ENCODE results near the gene GALNT14.

GALNT14 gene

DNA sequence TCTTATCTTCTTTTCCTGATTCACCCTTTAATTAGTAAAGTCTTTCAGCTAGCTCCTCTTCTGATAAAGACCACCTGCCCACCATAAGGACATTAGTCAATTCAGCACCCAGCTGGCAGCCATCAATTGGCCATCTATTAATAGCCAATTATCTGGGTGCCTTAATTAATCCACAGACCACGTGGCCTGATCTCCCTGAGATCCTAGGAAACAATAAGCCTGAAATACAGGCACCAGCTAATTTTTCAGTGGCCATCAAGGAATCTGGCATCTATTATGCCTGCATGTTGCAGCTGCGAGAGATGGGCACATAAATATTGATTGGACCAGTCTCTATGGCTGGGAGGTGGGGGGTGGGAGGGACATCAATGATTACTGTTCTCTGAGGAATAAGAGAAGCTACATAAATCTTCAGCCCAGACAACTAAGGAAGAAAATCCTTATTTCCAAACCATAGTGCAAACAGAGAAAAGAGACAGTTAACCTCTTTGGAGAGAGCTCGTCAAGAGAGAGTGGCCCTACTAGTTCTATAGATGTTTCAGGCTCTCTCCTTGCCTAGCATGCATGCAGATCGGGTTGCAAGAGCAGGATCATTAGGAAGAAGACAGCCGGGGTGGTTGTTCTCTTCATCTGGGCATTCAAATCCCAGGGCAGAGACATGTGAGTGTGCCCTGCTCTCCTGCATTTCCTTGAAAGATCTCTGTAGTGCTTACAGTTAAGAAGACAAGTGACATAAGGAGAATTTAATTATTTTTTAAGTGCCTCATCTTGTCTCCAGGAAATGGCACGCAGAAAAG is 8.7 kb downstream of the GALNT14 start:
- Histone ChIP-seq H3K36me3 (no peaks in the 10 kb centered on the region), H3K4me1 (peaks cover 14% of the 10 kb centered on the region), H3K27me3 (no peaks in the 10 kb centered on the region), H3K9me3 (no peaks in the 10 kb centered on the region), H3K4me3 (ENCODE audit: low read depth, low read length) (no peak overlapping the region)
- DNase-seq: no peak
- no peak for TF ChIP-seq CTCF (IDR thresholded peaks at IDR 0.05; ENCODE audit: low read depth, low read length)

- no peaks in the 10 kb centered on the region for H3K27me3 ChIP-seq
- peaks cover 14% of the 10 kb centered on the region for H3K4me1 ChIP-seq
- no peaks in the 10 kb centered on the region for H3K36me3 ChIP-seq
- H3K9me3 ChIP-seq: no peaks in the 10 kb centered on the region
- H3K4me3 ChIP-seq (ENCODE audit: low read depth, low read length): no peak overlapping the region
- DNase-seq: no peak
- TF ChIP-seq CTCF (IDR thresholded peaks at IDR 0.05; ENCODE audit: low read depth, low read length): no peak
Measured at GRCh38 chr2:31127931-31128330, 10.3 kb downstream of the GALNT14 start.

DNA sequence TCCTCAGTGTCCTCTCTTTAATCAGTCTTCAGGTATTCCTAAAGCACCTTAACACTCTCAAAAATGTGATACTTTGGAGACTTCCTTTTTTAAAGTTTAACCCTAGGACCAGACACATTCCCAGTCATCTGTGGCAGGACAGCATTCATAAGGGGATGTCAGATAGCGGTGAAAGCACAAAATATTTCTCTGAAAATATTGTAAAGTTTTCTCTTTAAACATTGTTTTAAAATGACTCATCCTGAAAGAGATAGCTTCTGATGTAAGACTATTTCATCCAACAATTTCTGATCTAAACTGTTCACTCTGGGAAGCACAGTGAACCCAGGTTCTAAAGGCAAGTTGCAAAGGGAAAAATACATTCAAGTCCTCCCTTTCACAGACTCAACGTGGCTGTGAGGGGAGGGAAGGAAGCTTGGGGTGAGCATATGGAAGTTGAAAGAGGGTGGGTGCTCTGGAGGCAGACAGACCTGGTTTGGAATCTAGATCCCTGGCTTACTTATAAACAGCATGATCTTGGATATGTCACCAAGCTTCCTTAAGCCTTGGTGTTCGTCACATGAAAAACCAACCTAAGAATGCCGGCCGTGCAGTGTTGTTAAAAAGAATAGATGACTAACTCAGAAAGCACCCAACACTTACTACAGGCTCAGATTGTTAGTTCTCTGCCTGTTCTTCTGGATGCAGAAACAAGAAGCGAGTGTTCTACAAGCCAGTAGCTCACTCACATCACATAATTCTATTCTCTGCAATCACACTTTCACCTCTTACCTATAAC is 12.1 kb downstream of the GALNT14 start:
- peaks cover 14% of the 10 kb centered on the region for H3K4me1 ChIP-seq
- no peak for TF ChIP-seq CTCF (IDR thresholded peaks at IDR 0.05; ENCODE audit: low read depth, low read length)
- no peaks in the 10 kb centered on the region for H3K27me3 ChIP-seq
- no peaks in the 10 kb centered on the region for H3K36me3 ChIP-seq
- DNase-seq: no peak
- no peak overlapping the region for H3K4me3 ChIP-seq (ENCODE audit: low read depth, low read length)
- H3K9me3 ChIP-seq: no peaks in the 10 kb centered on the region

DNA sequence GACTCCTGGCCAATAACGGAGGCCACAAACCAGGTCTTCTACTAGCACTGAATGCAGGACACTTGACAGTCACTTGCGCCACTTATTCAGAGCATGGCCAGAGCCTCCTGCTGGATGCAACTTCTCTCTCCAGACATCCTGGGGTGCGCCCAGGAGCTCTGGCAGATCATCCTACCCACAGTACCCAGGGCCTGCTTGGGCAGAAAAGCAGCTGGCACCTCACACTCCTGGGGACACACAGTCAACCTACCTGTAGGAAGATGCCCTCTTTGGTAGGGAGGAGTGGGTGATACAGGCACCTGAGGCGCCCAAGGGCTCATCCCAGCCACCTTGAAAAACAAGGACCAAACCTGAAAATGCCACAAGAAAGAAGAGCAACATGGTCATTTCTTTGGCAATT is 13.3 kb downstream of the GALNT14 start:
- Histone ChIP-seq H3K4me3 (ENCODE audit: low read depth, low read length) (no peak overlapping the region), H3K9me3 (no peaks in the 10 kb centered on the region), H3K36me3 (no peaks in the 10 kb centered on the region), H3K27me3 (no peaks in the 10 kb centered on the region), H3K4me1 (peaks cover 7% of the 10 kb centered on the region)
- TF ChIP-seq CTCF (IDR thresholded peaks at IDR 0.05; ENCODE audit: low read depth, low read length): no peak
- no peak for DNase-seq

DNA sequence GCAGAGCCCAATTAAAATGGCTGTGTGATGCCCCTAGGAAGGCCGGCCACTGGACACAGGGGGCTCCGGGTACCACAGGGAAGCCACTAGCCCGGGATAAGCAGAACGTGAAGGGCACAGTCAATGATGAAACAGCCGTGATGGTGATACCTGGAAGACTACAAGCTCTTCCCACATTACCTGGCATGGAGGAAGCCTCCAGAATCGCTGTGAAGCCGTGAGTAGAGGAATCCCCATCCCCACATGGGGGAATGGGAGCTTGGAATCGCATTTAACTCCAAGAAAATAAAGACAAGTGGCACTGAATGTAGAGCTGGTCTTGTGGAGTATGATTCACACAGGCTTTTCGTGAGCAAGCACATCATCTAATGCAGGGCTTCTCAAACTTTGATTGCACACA is 16.1 kb downstream of the GALNT14 start:
- no peak for TF ChIP-seq CTCF (IDR thresholded peaks at IDR 0.05; ENCODE audit: low read depth, low read length)
- H3K27me3 ChIP-seq: no peaks in the 10 kb centered on the region
- no peaks in the 10 kb centered on the region; the same call in 1 of the 2 replicates for H3K4me1 ChIP-seq
- H3K9me3 ChIP-seq: no peaks in the 10 kb centered on the region
- no peaks in the 10 kb centered on the region for H3K36me3 ChIP-seq
- no peak overlapping the region for H3K4me3 ChIP-seq (ENCODE audit: low read depth, low read length)
- no peak for DNase-seq

- no peaks in the 10 kb centered on the region; the same call in 1 of the 2 replicates for H3K4me1 ChIP-seq
- H3K36me3 ChIP-seq: no peaks in the 10 kb centered on the region
- no peak for TF ChIP-seq CTCF (IDR thresholded peaks at IDR 0.05; ENCODE audit: low read depth, low read length)
- no peaks in the 10 kb centered on the region for H3K9me3 ChIP-seq
- H3K4me3 ChIP-seq (ENCODE audit: low read depth, low read length): no peak overlapping the region
- DNase-seq: no peak
- H3K27me3 ChIP-seq: no peaks in the 10 kb centered on the region
Measured at GRCh38 chr2:31113765-31114164, 24.5 kb downstream of the GALNT14 start.

Data from BE2C (cell line).